ENCODE data around the gene FLNC. TPM values are rescaled to one million over a fixed set of nuclear protein-coding genes. Genes with fewer than 3 reads are reported as not detected.

FLNC gene
- total and polyA plus RNA-seq, 2 donors (not counting 3 experiments of a cell fraction or from before 2014, with no cell fraction given) = 19.5 to 81.9 TPM

GRCh38 chr7:128879461-128879938 lies 49.3 kb downstream of the FLNC start:
- Histone ChIP-seq H3K9me3 (replicated peaks; ENCODE audit: control insufficient read depth, insufficient read depth, low read length) (no peaks in the 10 kb centered on the region), H3K9me1 (replicated peaks; ENCODE audit: control insufficient read depth, extremely low read depth, insufficient read depth, low read length) (no peaks in the 10 kb centered on the region), H3K27ac (ENCODE audit: insufficient read depth, low read depth, low read length) (no peak overlapping the region), H3K4me1 (ENCODE audit: control insufficient read depth, extremely low read depth, insufficient read depth, low read length) (no peaks in the 10 kb centered on the region), H3K4me2 (ENCODE audit: insufficient read depth, low read length) (no peak overlapping the region), H3K27me3 (ENCODE audit: control insufficient read depth in 2 of 2, insufficient read depth in 2 of 2, low read length in 2 of 2) (peaks cover 0 to 2% of the 10 kb centered on the region in 2 experiments), H3K36me3 (ENCODE audit: control insufficient read depth in 2 of 2, extremely low read depth in 1 of 2, insufficient read depth in 2 of 2, low read length in 2 of 2) (no peaks in the 10 kb centered on the region), H3K9ac (replicated peaks; ENCODE audit: extremely low read depth, insufficient read depth, low read length) (no peak overlapping the region), H3K4me3 (replicated peaks in 1 of 3; ENCODE audit: insufficient read depth in 1 of 3, low read depth in 1 of 3, low read length in 3 of 3) (no peak overlapping the region), H2AFZ (ENCODE audit: low read depth, low read length) (no peak overlapping the region), H4K20me1 (replicated peaks; ENCODE audit: control insufficient read depth, extremely low read depth, insufficient read depth, low read length) (no peaks in the 10 kb centered on the region), H3K79me2 (ENCODE audit: control insufficient read depth, insufficient read depth, low read length) (no peaks in the 10 kb centered on the region)
- no peak for DNase-seq (ENCODE audit: low read depth, low spot score)
- intact Hi-C loops (cut with micrococcal nuclease) (no loop called here), dilution Hi-C loops (cut with MboI; ENCODE audit: extremely low pct_ligation_motif_present, low sequenced_read_pairs) (no loop called here)
- POLR2A ChIA-PET = no interaction called here
- CTCF ChIA-PET = interaction anchor here (1.0 to 3.6 kb wide), 10 partner anchors 9 to 453 kb away, joined by 3 to 41 read pairs (median 6); partner anchors contain the start of gene ATP6V1F
- TF ChIP-seq, protein P1, sequence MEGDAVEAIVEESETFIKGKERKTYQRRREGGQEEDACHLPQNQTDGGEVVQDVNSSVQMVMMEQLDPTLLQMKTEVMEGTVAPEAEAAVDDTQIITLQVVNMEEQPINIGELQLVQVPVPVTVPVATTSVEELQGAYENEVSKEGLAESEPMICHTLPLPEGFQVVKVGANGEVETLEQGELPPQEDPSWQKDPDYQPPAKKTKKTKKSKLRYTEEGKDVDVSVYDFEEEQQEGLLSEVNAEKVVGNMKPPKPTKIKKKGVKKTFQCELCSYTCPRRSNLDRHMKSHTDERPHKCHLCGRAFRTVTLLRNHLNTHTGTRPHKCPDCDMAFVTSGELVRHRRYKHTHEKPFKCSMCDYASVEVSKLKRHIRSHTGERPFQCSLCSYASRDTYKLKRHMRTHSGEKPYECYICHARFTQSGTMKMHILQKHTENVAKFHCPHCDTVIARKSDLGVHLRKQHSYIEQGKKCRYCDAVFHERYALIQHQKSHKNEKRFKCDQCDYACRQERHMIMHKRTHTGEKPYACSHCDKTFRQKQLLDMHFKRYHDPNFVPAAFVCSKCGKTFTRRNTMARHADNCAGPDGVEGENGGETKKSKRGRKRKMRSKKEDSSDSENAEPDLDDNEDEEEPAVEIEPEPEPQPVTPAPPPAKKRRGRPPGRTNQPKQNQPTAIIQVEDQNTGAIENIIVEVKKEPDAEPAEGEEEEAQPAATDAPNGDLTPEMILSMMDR (IDR thresholded peaks at IDR 0.05; ENCODE audit: extremely low read depth in 1 of 2, insufficient read depth in 1 of 2, low read depth in 1 of 2, low read length in 2 of 2) = no peak
- TF ChIP-seq GATA2 (IDR thresholded peaks at IDR 0.05; ENCODE audit: insufficient read depth, insufficient read length, low read depth, low read length) (no peak), MYC (IDR thresholded peaks at IDR 0.05; ENCODE audit: low read depth, low read length) (no peak), POLR2A (IDR thresholded peaks at IDR 0.05; ENCODE audit: low read depth, low read length) (no peak), POLR2AphosphoS5 (IDR thresholded peaks at IDR 0.05; ENCODE audit: insufficient read depth, low read depth, low read length) (no peak), EZH2 (IDR thresholded peaks at IDR 0.05; ENCODE audit: borderline replicate concordance, low read depth, low read length, severe bottlenecking) (no peak), JUN (IDR thresholded peaks at IDR 0.05; ENCODE audit: borderline replicate concordance, insufficient read depth, insufficient read length, low read depth) (no peak), FOS (IDR thresholded peaks at IDR 0.05; ENCODE audit: borderline replicate concordance, insufficient read depth, low read length) (no peak)
- TF ChIP-seq, protein P2, sequence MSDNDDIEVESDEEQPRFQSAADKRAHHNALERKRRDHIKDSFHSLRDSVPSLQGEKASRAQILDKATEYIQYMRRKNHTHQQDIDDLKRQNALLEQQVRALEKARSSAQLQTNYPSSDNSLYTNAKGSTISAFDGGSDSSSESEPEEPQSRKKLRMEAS (IDR thresholded peaks at IDR 0.05; ENCODE audit: insufficient read depth, insufficient read length) = no peak
- BruUV-seq (replicated peaks) = no TSS peak
- no peak for FAIRE-seq

All from endothelial cell of umbilical vein (primary cell).